ENCODE data around the gene MRPS14. TPM values are rescaled to one million over a fixed set of nuclear protein-coding genes. Genes with fewer than 3 reads are reported as not detected.
"Not testable (repeated sequence)": the region's sequence is repeated elsewhere in the genome, so short reads cannot be mapped to it uniquely, and the experiment has no call there.

Gene MRPS14
- total RNA-seq, 6 donors from 2014 or later = 11.5 to 28.9 (median 18.8) TPM

- H3K9me3 ChIP-seq = no peaks in the 10 kb centered on the region
- H3K4me3 ChIP-seq = no peak overlapping the region
- no peak for DNase-seq
- no peaks in the 10 kb centered on the region for H3K4me1 ChIP-seq
- TF ChIP-seq POLR2AphosphoS5 (IDR thresholded peaks at IDR 0.05) = no peak
- TF ChIP-seq EP300 (IDR thresholded peaks at IDR 0.05) = no peak
- no peak for TF ChIP-seq CTCF (IDR thresholded peaks at IDR 0.05)
- TF ChIP-seq POLR2A (IDR thresholded peaks at IDR 0.05) = no peak
- H3K36me3 ChIP-seq = no peaks in the 10 kb centered on the region
- no peaks in the 10 kb centered on the region for H3K27me3 ChIP-seq
- H3K27ac ChIP-seq = no peak overlapping the region
- WGBS, 2 donors = 53 to 77% methylated on average over 2 of the region's 2 CpGs
- ATAC-seq (ENCODE audit: low FRiP score in 2 of 2) = no peak
Measured at GRCh38 chr1:175034775-175035174, 11.6 kb upstream of the MRPS14 start.

- ATAC-seq (ENCODE audit: low FRiP score in 2 of 2) (no peak), DNase-seq (no peak)
- TF ChIP-seq CTCF (IDR thresholded peaks at IDR 0.05) (no peak), EP300 (IDR thresholded peaks at IDR 0.05) (no peak)
- H3K27me3 ChIP-seq = no peaks in the 10 kb centered on the region
- H3K9me3 ChIP-seq = no peaks in the 10 kb centered on the region
- H3K4me3 ChIP-seq = no peak overlapping the region
- H3K36me3 ChIP-seq = no peaks in the 10 kb centered on the region
- peaks cover 0 to 5% (median 0%) of the 10 kb centered on the region in 4 donors for H3K4me1 ChIP-seq
- no peak overlapping the region for H3K27ac ChIP-seq
- WGBS, 2 donors = 94% methylated on average over 4 of the region's 4 CpGs
Measured at GRCh38 chr1:175033953-175034352, 10.7 kb upstream of the MRPS14 start.

GRCh38 chr1:175024773-175025172 is 1.5 kb upstream of the MRPS14 start:
- no peak overlapping the region for H3K27ac ChIP-seq
- WGBS, 2 donors = 95 to 100% methylated on average over 2 of the region's 2 CpGs
- TF ChIP-seq CTCF (IDR thresholded peaks at IDR 0.05) (no peak), POLR2AphosphoS5 (IDR thresholded peaks at IDR 0.05) (no peak), POLR2A (IDR thresholded peaks at IDR 0.05) (no peak), EP300 (IDR thresholded peaks at IDR 0.05) (no peak)
- no peaks in the 10 kb centered on the region for H3K9me3 ChIP-seq
- no peak for DNase-seq
- no peak overlapping the region for H3K4me3 ChIP-seq
- peaks cover 4 to 19% (median 10%) of the 10 kb centered on the region in 4 donors for H3K4me1 ChIP-seq
- peaks cover 0 to 7% (median 0%) of the 10 kb centered on the region in 4 donors for H3K36me3 ChIP-seq
- ATAC-seq (ENCODE audit: low FRiP score in 2 of 2) = no peak
- H3K27me3 ChIP-seq = no peaks in the 10 kb centered on the region

- DNase-seq; ATAC-seq (ENCODE audit: low FRiP score in 2 of 2); H3K9me3 ChIP-seq; H3K27me3 ChIP-seq; H3K36me3 ChIP-seq: not testable (repeated sequence)
- H3K4me1 ChIP-seq = peaks cover 4 to 15% (median 10%) of the 10 kb centered on the region in 4 donors
- peak overlapping the region; percentile 30 to 93 (median 73) for H3K4me3 ChIP-seq
- 88 to 96% methylated on average over 2 of the region's 2 CpGs for WGBS, 2 donors
- peak overlapping the region; percentile 85 to 87 (median 86) for H3K27ac ChIP-seq
Measured at GRCh38 chr1:175023922-175024242, 657 bp upstream of the MRPS14 start.

GRCh38 chr1:175019524-175019923 is 3.7 kb downstream of the MRPS14 start:
- WGBS, 2 donors = 87 to 92% methylated on average over 3 of the region's 3 CpGs
- Histone ChIP-seq H3K9me3 (no peaks in the 10 kb centered on the region), H3K4me3 (no peak overlapping the region), H3K4me1 (peaks cover 4 to 15% (median 10%) of the 10 kb centered on the region in 4 donors), H3K36me3 (peaks cover 9 to 51% (median 30%) of the 10 kb centered on the region in 4 donors), H3K27ac (no peak overlapping the region), H3K27me3 (no peaks in the 10 kb centered on the region)
- TF ChIP-seq POLR2AphosphoS5 (IDR thresholded peaks at IDR 0.05) (no peak), CTCF (IDR thresholded peaks at IDR 0.05) (no peak), EP300 (IDR thresholded peaks at IDR 0.05) (no peak), POLR2A (IDR thresholded peaks at IDR 0.05) (no peak)
- DNase-seq = no peak
- ATAC-seq (ENCODE audit: low FRiP score in 2 of 2) = no peak
